Measurements from ENCODE around the gene ARFIP1.
A peak's percentile ranks its signal among the peaks of the same experiment; 100 is the strongest.
"Not testable (repeated sequence)": the region's sequence is repeated elsewhere in the genome, so short reads cannot be mapped to it uniquely, and the experiment has no call there.

The ARFIP1 gene

GRCh38 chr4:152779513-152780266, at the start of gene ARFIP1, which contains the start of gene TIGD4:
ARFIP1 (plus strand) TSS chr4:152779954; CDS start chr4:152829634, 49,680 bp downstream.
TIGD4 (minus strand) TSS chr4:152779730; CDS start chr4:152771004, 8,726 bp downstream.
- DNase-seq (ENCODE audit: low spot score): peak; percentile 97

- no peak for DNase-seq (ENCODE audit: low spot score)
Measured at GRCh38 chr4:152731997-152732396, 47.8 kb upstream of the ARFIP1 start.

- no peak for DNase-seq (ENCODE audit: low spot score)
Measured at GRCh38 chr4:152734015-152734698, 45.6 kb upstream of the ARFIP1 start.

- no peak for DNase-seq (ENCODE audit: low spot score)
Measured at GRCh38 chr4:152734699-152735050, 45.1 kb upstream of the ARFIP1 start.

GRCh38 chr4:152735396-152735859, 44.3 kb upstream of the ARFIP1 start:
- peak; percentile 51 for DNase-seq (ENCODE audit: low spot score)

GRCh38 chr4:152735906-152736305, 43.8 kb upstream of the ARFIP1 start:
- DNase-seq (ENCODE audit: low spot score): no peak

GRCh38 chr4:152738827-152739226, 40.9 kb upstream of the ARFIP1 start:
- DNase-seq (ENCODE audit: low spot score): no peak

- DNase-seq (ENCODE audit: low spot score): no peak
Measured at GRCh38 chr4:152747444-152747843, 32.3 kb upstream of the ARFIP1 start.

- DNase-seq (ENCODE audit: low spot score): no peak
Measured at GRCh38 chr4:152748619-152749018, 31.1 kb upstream of the ARFIP1 start.

GRCh38 chr4:152763796-152764195, 16.0 kb upstream of the ARFIP1 start:
- no peak for DNase-seq (ENCODE audit: low spot score)

GRCh38 chr4:152765069-152765737, 14.6 kb upstream of the ARFIP1 start:
- not testable (repeated sequence) for DNase-seq (ENCODE audit: low spot score)

GRCh38 chr4:152771741-152772533, 7.8 kb upstream of the ARFIP1 start:
- DNase-seq (ENCODE audit: low spot score): no peak

- no peak for DNase-seq (ENCODE audit: low spot score)
Measured at GRCh38 chr4:152773339-152773738, 6.4 kb upstream of the ARFIP1 start.

GRCh38 chr4:152773953-152774352, 5.8 kb upstream of the ARFIP1 start:
- no peak for DNase-seq (ENCODE audit: low spot score)

- peak; percentile 35 for DNase-seq (ENCODE audit: low spot score)
Measured at GRCh38 chr4:152776352-152776751, 3.4 kb upstream of the ARFIP1 start.

- no peak for DNase-seq (ENCODE audit: low spot score)
Measured at GRCh38 chr4:152777488-152777887, 2.3 kb upstream of the ARFIP1 start.

- peak; percentile 60 for DNase-seq (ENCODE audit: low spot score)
Measured at GRCh38 chr4:152778656-152779512, 870 bp upstream of the ARFIP1 start.

GRCh38 chr4:152780267-152780778, 569 bp downstream of the ARFIP1 start:
- DNase-seq (ENCODE audit: low spot score): peak; percentile 66

GRCh38 chr4:152784490-152785350, 5.0 kb downstream of the ARFIP1 start:
- peak; percentile 76 for DNase-seq (ENCODE audit: low spot score)
